ENCODE data around the gene GPC3. TPM values are rescaled to one million over a fixed set of nuclear protein-coding genes. Genes with fewer than 3 reads are reported as not detected.
"Not testable (repeated sequence)": the region's sequence is repeated elsewhere in the genome, so short reads cannot be mapped to it uniquely, and the experiment has no call there.

The GPC3 gene
- total RNA-seq, 1 experiment from 2014 or later = not detected

DNA sequence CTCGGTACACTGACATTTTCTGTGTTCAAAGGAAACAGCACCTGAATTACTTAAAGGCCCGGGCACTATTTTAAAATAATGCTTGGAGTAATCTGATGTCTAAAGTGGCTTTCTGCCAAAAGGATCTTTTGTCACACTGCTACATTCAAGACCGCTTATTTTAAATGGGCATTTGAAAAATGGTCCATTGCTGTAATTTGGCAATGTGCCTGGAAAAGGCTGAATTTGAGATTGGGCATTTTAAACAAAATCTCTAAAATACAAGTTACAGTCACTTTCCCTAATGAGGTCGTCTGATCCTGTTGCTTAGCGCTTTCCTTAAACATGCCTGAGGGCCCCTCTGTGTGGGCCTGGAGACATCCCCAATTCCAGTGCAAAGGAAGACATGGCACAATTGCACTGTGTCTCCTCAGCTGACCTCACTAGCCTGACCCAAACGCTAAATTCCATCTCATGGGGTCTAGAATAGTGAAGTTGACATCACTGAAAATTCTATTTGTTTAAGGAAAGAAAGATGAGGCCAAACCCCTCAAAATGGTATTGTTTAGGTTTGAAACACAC is 214.2 kb downstream of the GPC3 start:
- no peaks in the 10 kb centered on the region for H3K27me3 ChIP-seq (ENCODE audit: low read length)
- H3K79me2 ChIP-seq (ENCODE audit: low read length) = no peaks in the 10 kb centered on the region
- DNase-seq = no peak
- no peaks in the 10 kb centered on the region for H3K4me1 ChIP-seq (ENCODE audit: low read length)
- no peaks in the 10 kb centered on the region for H3K9me2 ChIP-seq (replicated peaks; ENCODE audit: insufficient read depth, low read length)
- H3K4me3 ChIP-seq (ENCODE audit: low read length) = no peak overlapping the region
- no peaks in the 10 kb centered on the region for H4K20me1 ChIP-seq (ENCODE audit: insufficient read depth, low read depth, low read length)
- no peak overlapping the region for H3K4me2 ChIP-seq (ENCODE audit: low read depth, low read length, poor library complexity, severe bottlenecking)
- no peaks in the 10 kb centered on the region for H3K36me3 ChIP-seq (ENCODE audit: insufficient read depth, low read length)
- H3K9me3 ChIP-seq (ENCODE audit: low read length) = no peaks in the 10 kb centered on the region
- H2AFZ ChIP-seq (ENCODE audit: low read length) = no peak overlapping the region
- H3K9ac ChIP-seq (ENCODE audit: low read length) = no peak overlapping the region
- H3K27ac ChIP-seq (ENCODE audit: low read length) = no peak overlapping the region

DNA sequence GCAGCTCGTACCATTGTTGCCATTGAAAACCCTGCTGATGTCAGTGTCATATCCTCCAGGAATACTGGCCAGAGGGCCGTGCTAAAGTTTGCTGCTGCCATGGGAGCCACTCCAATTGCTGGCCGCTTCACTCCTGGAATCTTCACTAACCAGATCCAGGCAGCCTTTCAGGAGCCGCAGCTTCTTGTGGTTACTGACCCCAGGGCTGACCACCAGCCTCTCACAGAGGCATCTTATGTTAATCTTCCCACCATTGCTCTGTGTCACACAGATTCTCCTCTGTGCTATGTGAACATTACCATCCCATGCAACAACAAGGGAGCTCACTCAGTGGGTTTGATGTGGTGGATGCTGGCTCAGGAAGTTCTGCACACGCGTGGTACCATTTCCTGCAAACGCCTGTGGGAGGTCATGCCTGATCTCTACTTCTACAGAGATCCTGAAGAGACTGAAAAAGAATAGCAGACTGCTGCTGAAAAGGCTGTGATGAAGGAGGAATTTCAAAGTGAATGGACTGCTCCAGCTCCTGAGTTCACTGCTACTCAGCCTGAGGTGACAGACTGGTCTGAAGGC is 222.3 kb downstream of the GPC3 start:
- not testable (repeated sequence) for DNase-seq; H3K27ac ChIP-seq (ENCODE audit: low read length); H3K4me3 ChIP-seq (ENCODE audit: low read length); H3K9me3 ChIP-seq (ENCODE audit: low read length); H2AFZ ChIP-seq (ENCODE audit: low read length); H3K4me1 ChIP-seq (ENCODE audit: low read length); H3K9me2 ChIP-seq (replicated peaks; ENCODE audit: insufficient read depth, low read length); H4K20me1 ChIP-seq (ENCODE audit: insufficient read depth, low read depth, low read length); H3K79me2 ChIP-seq (ENCODE audit: low read length); H3K36me3 ChIP-seq (ENCODE audit: insufficient read depth, low read length); H3K9ac ChIP-seq (ENCODE audit: low read length); H3K4me2 ChIP-seq (ENCODE audit: low read depth, low read length, poor library complexity, severe bottlenecking); H3K27me3 ChIP-seq (ENCODE audit: low read length)

DNA sequence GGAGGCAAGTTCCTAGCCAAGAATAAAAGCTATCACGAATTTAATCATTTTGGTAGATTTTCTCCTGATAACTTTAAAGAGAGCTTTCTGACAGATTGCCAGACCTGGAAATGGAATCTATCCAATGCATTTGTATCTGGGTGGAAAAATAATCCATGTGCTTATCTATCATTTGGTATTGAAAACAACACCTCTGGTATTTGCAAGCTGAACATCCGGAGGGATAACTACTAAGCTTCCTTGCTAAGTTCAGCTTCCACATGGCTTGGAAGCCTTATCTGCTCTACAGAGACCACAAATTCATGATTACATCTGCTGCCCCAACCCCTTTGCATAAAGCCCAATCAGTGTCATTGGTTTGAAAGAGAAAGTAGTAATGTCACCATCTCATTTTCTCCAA is 230.7 kb downstream of the GPC3 start:
- Histone ChIP-seq H3K27me3 (ENCODE audit: low read length) (no peaks in the 10 kb centered on the region), H3K9me3 (ENCODE audit: low read length) (no peaks in the 10 kb centered on the region), H3K79me2 (ENCODE audit: low read length) (no peaks in the 10 kb centered on the region), H3K36me3 (ENCODE audit: insufficient read depth, low read length) (no peaks in the 10 kb centered on the region), H3K4me3 (ENCODE audit: low read length) (no peak overlapping the region), H3K9me2 (replicated peaks; ENCODE audit: insufficient read depth, low read length) (no peaks in the 10 kb centered on the region), H3K4me1 (ENCODE audit: low read length) (no peaks in the 10 kb centered on the region), H3K27ac (ENCODE audit: low read length) (no peak overlapping the region), H3K4me2 (ENCODE audit: low read depth, low read length, poor library complexity, severe bottlenecking) (no peak overlapping the region), H4K20me1 (ENCODE audit: insufficient read depth, low read depth, low read length) (no peaks in the 10 kb centered on the region), H2AFZ (ENCODE audit: low read length) (no peak overlapping the region), H3K9ac (ENCODE audit: low read length) (no peak overlapping the region)
- no peak for DNase-seq

DNA sequence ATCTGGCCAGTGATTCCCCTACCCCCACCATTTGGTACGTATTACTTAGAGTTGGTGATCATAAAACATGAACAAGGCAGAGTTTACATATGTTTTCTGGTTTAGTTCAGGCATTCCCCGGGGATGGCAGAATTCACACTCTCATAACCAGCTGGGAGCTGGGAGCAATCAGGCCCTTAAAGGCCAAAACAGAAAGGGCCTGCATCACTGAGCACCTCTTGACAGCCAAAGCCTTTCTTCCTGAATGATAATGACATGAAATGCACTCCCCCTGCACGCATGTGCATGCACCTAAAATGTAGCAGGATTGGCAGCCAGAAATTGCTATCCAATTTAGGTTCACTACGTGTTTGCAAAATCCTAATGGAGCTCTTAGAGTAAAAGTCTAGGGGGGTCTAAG is 235.4 kb downstream of the GPC3 start:
- H3K36me3 ChIP-seq (ENCODE audit: insufficient read depth, low read length) = no peaks in the 10 kb centered on the region
- no peaks in the 10 kb centered on the region for H3K9me3 ChIP-seq (ENCODE audit: low read length)
- no peak for DNase-seq
- H4K20me1 ChIP-seq (ENCODE audit: insufficient read depth, low read depth, low read length) = no peaks in the 10 kb centered on the region
- H3K4me3 ChIP-seq (ENCODE audit: low read length) = no peak overlapping the region
- no peaks in the 10 kb centered on the region for H3K27me3 ChIP-seq (ENCODE audit: low read length)
- no peaks in the 10 kb centered on the region for H3K4me1 ChIP-seq (ENCODE audit: low read length)
- H3K9me2 ChIP-seq (replicated peaks; ENCODE audit: insufficient read depth, low read length) = no peaks in the 10 kb centered on the region
- H3K4me2 ChIP-seq (ENCODE audit: low read depth, low read length, poor library complexity, severe bottlenecking) = no peak overlapping the region
- H3K79me2 ChIP-seq (ENCODE audit: low read length) = no peaks in the 10 kb centered on the region
- H3K27ac ChIP-seq (ENCODE audit: low read length) = no peak overlapping the region
- no peak overlapping the region for H3K9ac ChIP-seq (ENCODE audit: low read length)
- no peak overlapping the region for H2AFZ ChIP-seq (ENCODE audit: low read length)

DNA sequence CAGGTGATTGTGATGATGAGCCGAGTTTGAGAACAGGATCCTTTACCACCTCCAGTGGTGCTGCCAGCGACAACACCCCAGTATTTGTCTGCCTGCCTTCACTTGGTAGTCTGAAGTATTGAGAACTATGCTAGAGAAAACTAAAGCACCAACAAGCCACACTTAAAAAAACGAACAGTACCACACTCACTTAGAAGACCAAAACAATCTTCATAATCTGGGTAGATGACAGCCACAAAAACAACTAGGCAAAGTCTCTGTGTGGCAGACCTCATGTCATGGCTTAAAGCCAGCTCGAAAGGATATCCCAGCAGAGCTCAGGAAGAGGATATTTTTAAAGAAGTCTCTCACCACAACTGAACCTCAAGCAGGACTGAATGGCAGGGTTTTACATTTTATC is 236.0 kb downstream of the GPC3 start:
- H3K79me2 ChIP-seq (ENCODE audit: low read length) = no peaks in the 10 kb centered on the region
- no peak for DNase-seq

DNA sequence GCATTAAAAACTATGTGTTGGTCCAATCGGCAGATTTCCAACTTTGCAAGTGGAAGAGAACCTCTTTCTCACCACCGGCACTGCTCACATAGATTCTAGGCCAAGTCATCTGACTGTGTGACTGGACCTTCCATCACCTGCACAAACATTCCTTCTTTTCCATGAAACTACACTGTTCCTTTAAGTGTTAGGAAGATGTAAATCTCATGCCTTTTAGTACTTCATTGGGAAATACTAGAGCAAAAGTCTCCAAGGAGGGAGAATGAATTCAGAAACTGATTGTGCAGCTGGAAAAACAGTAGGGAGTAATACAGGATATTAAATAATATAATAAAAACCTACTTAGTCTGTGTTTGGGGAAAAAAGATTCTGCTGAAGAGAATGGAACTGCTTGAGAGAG is 238.2 kb downstream of the GPC3 start:
- no peak overlapping the region for H3K9ac ChIP-seq (ENCODE audit: low read length)
- DNase-seq = no peak
- no peak overlapping the region for H3K4me2 ChIP-seq (ENCODE audit: low read depth, low read length, poor library complexity, severe bottlenecking)
- H3K27me3 ChIP-seq (ENCODE audit: low read length) = no peaks in the 10 kb centered on the region
- no peaks in the 10 kb centered on the region for H3K36me3 ChIP-seq (ENCODE audit: insufficient read depth, low read length)
- H2AFZ ChIP-seq (ENCODE audit: low read length) = no peak overlapping the region
- no peak overlapping the region for H3K27ac ChIP-seq (ENCODE audit: low read length)
- no peaks in the 10 kb centered on the region for H3K79me2 ChIP-seq (ENCODE audit: low read length)
- H4K20me1 ChIP-seq (ENCODE audit: insufficient read depth, low read depth, low read length) = no peaks in the 10 kb centered on the region
- H3K9me2 ChIP-seq (replicated peaks; ENCODE audit: insufficient read depth, low read length) = no peaks in the 10 kb centered on the region
- H3K4me3 ChIP-seq (ENCODE audit: low read length) = no peak overlapping the region
- H3K9me3 ChIP-seq (ENCODE audit: low read length) = no peaks in the 10 kb centered on the region
- H3K4me1 ChIP-seq (ENCODE audit: low read length) = no peaks in the 10 kb centered on the region

More for the DNA sequence above, 236.0 kb downstream of the GPC3 start:
- Histone ChIP-seq H3K4me3 (ENCODE audit: low read length) (no peak overlapping the region), H3K4me1 (ENCODE audit: low read length) (no peaks in the 10 kb centered on the region), H4K20me1 (ENCODE audit: insufficient read depth, low read depth, low read length) (no peaks in the 10 kb centered on the region), H3K9ac (ENCODE audit: low read length) (no peak overlapping the region), H3K9me2 (replicated peaks; ENCODE audit: insufficient read depth, low read length) (no peaks in the 10 kb centered on the region), H3K4me2 (ENCODE audit: low read depth, low read length, poor library complexity, severe bottlenecking) (no peak overlapping the region), H3K27me3 (ENCODE audit: low read length) (no peaks in the 10 kb centered on the region), H2AFZ (ENCODE audit: low read length) (no peak overlapping the region), H3K27ac (ENCODE audit: low read length) (no peak overlapping the region), H3K36me3 (ENCODE audit: insufficient read depth, low read length) (no peaks in the 10 kb centered on the region), H3K9me3 (ENCODE audit: low read length) (no peaks in the 10 kb centered on the region)

DNA sequence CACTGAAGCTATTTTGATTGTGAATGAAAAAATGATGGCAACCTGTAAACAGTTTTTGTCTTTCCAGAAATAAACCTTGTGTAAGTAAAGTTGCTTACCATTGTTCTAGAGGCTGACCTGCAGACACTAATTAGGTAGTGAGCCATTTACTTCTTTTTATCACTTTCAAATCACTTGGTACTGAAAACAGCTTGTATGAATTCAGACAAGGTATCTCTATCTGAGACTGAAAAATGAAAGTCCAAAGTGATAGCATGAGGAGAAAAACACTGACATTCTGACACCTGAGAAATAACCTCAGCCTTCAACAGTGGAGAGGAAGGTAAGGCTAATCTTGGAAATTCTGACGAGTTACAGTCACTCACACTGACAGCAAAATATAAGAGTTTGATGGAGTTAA is 238.8 kb downstream of the GPC3 start:
- no peak overlapping the region for H3K4me2 ChIP-seq (ENCODE audit: low read depth, low read length, poor library complexity, severe bottlenecking)
- no peaks in the 10 kb centered on the region for H3K79me2 ChIP-seq (ENCODE audit: low read length)
- H4K20me1 ChIP-seq (ENCODE audit: insufficient read depth, low read depth, low read length) = no peaks in the 10 kb centered on the region
- no peaks in the 10 kb centered on the region for H3K36me3 ChIP-seq (ENCODE audit: insufficient read depth, low read length)
- no peak overlapping the region for H3K4me3 ChIP-seq (ENCODE audit: low read length)
- no peak for DNase-seq
- no peak overlapping the region for H3K9ac ChIP-seq (ENCODE audit: low read length)
- no peaks in the 10 kb centered on the region for H3K4me1 ChIP-seq (ENCODE audit: low read length)
- H3K9me2 ChIP-seq (replicated peaks; ENCODE audit: insufficient read depth, low read length) = no peaks in the 10 kb centered on the region
- no peaks in the 10 kb centered on the region for H3K9me3 ChIP-seq (ENCODE audit: low read length)
- H2AFZ ChIP-seq (ENCODE audit: low read length) = no peak overlapping the region
- no peaks in the 10 kb centered on the region for H3K27me3 ChIP-seq (ENCODE audit: low read length)
- H3K27ac ChIP-seq (ENCODE audit: low read length) = no peak overlapping the region

DNA sequence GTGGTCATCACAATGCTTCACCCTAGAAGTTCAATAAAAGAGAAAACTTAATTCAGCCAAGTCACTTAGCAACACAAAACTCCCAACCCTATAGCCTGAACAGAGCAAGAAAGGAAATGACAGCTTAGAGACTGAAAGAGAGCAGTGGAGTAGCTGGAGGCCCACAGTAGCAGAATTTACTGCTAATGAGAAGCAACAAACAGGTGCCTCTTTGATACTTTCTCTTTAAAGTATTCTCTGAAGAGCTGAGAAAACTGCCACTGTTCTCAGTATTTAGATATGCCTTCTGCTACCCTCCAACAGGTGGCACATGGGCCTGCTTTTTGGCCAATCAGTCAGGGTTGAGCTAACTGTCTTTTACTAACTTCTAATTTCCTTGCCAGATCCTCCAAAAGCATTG is 240.0 kb downstream of the GPC3 start:
- Histone ChIP-seq H3K9me3 (ENCODE audit: low read length) (no peaks in the 10 kb centered on the region), H3K4me3 (ENCODE audit: low read length) (no peak overlapping the region), H3K4me2 (ENCODE audit: low read depth, low read length, poor library complexity, severe bottlenecking) (no peak overlapping the region), H3K79me2 (ENCODE audit: low read length) (no peaks in the 10 kb centered on the region), H4K20me1 (ENCODE audit: insufficient read depth, low read depth, low read length) (no peaks in the 10 kb centered on the region), H3K27me3 (ENCODE audit: low read length) (no peaks in the 10 kb centered on the region), H2AFZ (ENCODE audit: low read length) (no peak overlapping the region), H3K9ac (ENCODE audit: low read length) (no peak overlapping the region), H3K36me3 (ENCODE audit: insufficient read depth, low read length) (no peaks in the 10 kb centered on the region), H3K4me1 (ENCODE audit: low read length) (no peaks in the 10 kb centered on the region), H3K27ac (ENCODE audit: low read length) (no peak overlapping the region), H3K9me2 (replicated peaks; ENCODE audit: insufficient read depth, low read length) (no peaks in the 10 kb centered on the region)
- DNase-seq = peak; percentile 44
